GM10847 (cell line): ENCODE measurements around the gene ACOT4.
A peak's percentile ranks its signal among the peaks of the same experiment; 100 is the strongest.

ENCODE experiments used
- POLR2A ChIP-seq: IDR thresholded peaks from 2 replicates; pipeline ENCODE4 v1.6.1; 2011; ENCODE audit not compliant: insufficient read length; ENCODE audit errors: extremely low read depth

Gene ACOT4

GRCh38 chr14:73613046-73613383 is 21.3 kb downstream of the ACOT4 start:
- no peak for TF ChIP-seq POLR2A

GRCh38 chr14:73613419-73613963 is 21.8 kb downstream of the ACOT4 start:
- TF ChIP-seq POLR2A, result no peak

DNA sequence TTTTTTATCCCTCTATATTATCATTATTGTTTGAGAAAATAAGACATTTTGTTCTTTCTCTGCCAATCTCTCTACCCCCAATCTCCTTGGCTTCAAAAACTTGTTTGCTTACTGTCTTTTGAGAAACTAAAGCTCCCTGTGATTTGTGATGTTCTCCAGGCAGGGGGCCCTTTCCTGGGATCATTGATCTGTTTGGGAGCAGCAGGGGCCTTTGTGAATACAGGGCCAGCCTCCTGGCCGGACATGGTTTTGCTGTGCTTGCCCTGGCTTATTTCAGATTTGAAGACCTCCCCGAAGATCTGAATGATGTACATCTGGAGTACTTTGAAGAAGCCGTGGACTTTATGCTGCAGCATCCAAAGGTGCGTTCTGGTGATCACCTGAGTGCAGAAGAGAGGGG is 25.2 kb downstream of the ACOT4 start:
- TF ChIP-seq POLR2A, result no peak

- no peak for TF ChIP-seq POLR2A
Measured at GRCh38 chr14:73619524-73619923, 27.9 kb downstream of the ACOT4 start.

GRCh38 chr14:73620268-73620667 is 28.6 kb downstream of the ACOT4 start:
- TF ChIP-seq POLR2A, result no peak

GRCh38 chr14:73623504-73624054 is 31.9 kb downstream of the ACOT4 start:
- no peak for TF ChIP-seq POLR2A

- no peak for TF ChIP-seq POLR2A
Measured at GRCh38 chr14:73625706-73626105, 34.0 kb downstream of the ACOT4 start.

DNA sequence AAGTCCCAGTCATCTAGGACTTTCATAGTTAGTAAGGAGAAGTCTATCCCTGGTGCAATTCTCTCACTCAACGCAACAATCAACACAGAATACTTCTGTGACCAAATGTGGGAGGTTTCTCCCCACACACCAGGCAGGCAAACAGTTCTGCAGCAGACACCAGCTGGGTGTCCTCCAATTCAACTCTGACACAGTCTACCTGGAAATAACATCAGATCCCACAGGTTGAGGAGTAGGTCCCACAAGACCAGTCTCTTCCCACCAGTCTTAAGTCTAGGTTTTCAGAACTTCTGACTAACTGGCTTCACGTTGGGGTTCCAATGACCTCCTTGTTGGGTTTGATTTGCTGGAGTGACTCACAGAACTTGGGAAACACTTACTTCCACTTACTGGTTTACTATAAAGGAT is 35.5 kb downstream of the ACOT4 start:
- TF ChIP-seq POLR2A, result no peak

DNA sequence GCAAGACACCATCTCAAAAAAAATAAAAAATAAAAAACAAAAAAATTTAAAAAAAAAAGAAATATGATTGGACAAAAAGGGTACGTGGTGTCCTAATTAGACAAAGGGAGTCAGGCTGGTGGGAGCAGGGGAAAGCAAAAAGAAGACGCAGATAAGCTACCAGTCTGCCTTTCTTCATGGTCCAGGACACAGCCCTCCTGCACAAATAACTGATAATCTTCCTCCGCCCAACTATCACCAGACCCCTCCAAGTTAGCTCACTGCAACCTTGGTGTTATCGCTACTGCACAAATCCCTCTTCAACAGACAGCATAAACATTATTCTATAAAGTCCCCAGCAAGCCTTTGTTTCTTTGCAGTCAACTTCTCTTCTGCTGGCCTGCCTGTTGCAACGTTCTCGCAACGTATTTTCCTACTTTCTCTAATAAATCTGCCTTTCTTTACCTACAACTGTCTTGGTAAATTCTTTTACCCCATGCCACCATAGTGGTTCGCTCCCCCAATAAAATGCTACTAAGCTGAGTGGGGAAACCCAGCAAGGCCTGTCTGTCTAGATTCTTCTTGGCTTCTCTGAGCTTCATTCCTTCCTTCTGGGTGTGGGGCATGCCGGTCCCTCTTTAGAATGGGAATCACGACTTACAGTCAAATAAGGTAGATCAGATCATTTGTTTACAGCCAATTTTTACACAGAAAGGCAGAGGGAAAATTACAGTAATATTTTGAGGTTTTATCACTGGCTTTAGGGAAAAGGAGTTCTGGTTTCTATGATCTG is 38.5 kb downstream of the ACOT4 start:
- no peak for TF ChIP-seq POLR2A

DNA sequence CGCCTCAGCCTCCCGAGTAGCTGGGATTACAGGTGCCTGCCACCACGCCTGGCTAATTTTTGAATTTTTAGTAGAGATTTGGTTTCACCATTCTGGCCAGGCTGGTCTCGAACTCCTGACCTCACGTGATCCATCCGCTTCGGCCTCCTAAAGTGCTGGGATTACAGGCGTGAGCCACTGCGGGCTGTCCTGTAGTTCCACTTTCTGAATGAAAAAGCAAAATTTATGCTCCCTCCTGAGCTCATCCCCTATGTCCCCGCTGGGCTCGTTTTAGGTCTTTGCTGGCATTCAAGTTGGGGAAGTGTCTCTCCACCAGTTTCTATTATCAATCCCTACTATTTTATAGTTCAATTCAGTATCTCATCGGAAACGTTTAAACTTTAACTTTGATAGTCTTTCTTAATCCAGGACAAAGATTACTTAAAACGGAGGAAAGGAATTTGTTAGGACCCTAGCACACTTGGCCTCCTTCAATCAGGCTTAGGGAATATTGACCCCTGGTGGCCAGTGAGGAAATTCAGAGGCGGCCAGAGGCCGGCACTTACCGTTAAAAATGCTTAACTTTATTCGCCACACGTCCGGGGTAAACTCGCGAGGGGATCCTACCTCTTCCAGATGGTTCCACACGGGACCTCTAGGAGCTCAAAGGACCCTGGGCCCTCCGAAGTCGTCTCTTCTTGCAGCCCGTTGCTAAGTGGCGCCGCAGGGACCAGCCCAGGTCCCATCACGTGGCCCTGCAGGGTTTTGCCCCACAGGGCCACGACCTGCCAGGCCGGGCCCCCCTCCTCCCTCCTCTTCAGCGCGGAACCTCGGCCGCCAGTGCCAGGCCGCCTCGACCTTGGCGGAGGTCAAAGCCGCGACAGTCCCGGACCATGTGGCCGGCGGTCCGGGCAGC is 41.7 kb downstream of the ACOT4 start:
- TF ChIP-seq POLR2A, result no peak

GRCh38 chr14:73634011-73634833 is 42.5 kb downstream of the ACOT4 start:
- TF ChIP-seq POLR2A, result no peak

DNA sequence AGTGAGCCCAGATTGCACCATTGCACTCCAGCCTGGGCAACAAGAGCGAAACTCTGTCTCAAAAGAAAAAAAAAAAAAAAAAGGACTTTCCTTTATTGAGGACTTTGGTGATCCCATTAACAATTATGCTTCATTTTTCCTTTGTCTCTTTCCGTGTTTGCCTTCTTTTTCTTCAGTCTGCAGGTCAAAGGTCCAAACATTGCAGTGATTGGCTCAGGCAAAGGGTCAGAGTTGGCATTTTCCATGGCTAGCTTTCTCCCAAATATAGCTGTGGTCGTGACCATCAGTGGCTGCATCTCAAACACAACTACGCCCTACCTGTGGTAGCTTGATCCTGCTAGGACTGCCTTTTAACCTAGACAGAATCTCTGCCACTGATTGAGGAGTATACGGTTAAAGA is 46.2 kb downstream of the ACOT4 start:
- no peak for TF ChIP-seq POLR2A

DNA sequence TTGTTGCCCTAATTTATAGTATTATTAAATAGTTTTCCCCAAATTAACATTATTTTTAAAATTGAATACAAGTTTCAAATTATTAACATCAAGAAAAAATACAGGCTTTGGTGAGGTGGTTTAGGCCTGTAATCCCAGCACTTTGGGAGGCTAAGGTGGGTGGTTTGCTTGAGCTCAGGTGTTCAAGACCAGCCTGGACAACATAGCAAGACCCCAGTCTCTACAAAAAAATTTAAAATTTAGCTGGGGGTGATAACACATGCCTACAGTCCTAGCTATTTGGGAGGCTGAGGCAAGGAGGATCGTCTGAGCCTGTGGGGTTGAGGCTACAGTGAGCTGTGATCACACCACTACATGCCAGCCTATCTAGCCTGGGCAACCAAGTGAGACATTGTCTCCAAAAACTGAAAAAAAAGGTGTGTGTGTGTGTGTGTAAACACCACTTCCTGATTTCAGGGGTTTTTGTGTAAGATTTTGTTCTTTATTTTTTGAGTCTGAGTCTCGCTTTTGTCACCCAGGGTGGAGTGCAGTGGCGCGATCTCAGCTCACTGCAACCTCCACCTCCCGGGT is 49.2 kb downstream of the ACOT4 start:
- TF ChIP-seq POLR2A, result no peak

- TF ChIP-seq POLR2A, result peak; percentile 88
Measured at GRCh38 chr14:73644531-73645247, 53.0 kb downstream of the ACOT4 start, which contains the start of gene DNAL1. DNAL1 (plus strand) TSS chr14:73644986; CDS start chr14:73645040, 54 bp downstream.
